Measurements from ENCODE around the gene CCDC88B. TPM values are rescaled to one million over a fixed set of nuclear protein-coding genes. Genes with fewer than 3 reads are reported as not detected.
A peak's percentile ranks its signal among the peaks of the same experiment; 100 is the strongest.

The CCDC88B gene
- total RNA-seq, 1 donor from 2014 or later, result 3.6 TPM

GRCh38 chr11:64359712-64360445 is 19.9 kb downstream of the CCDC88B start:
- DNase-seq (ENCODE audit: low spot score), result no peak

- no peak for DNase-seq (ENCODE audit: low spot score)
Observed at GRCh38 chr11:64360448-64360921, 20.5 kb downstream of the CCDC88B start.

GRCh38 chr11:64361659-64362058 is 21.7 kb downstream of the CCDC88B start:
- no peak for DNase-seq (ENCODE audit: low spot score)

- DNase-seq (ENCODE audit: low spot score), result no peak
Observed at GRCh38 chr11:64362339-64362738, 22.3 kb downstream of the CCDC88B start.

- DNase-seq (ENCODE audit: low spot score), result no peak
Observed at GRCh38 chr11:64364435-64364834, 24.4 kb downstream of the CCDC88B start.

GRCh38 chr11:64364911-64365310 is 24.9 kb downstream of the CCDC88B start:
- no peak for DNase-seq (ENCODE audit: low spot score)

- DNase-seq (ENCODE audit: low spot score), result no peak
Observed at GRCh38 chr11:64366751-64367150, 26.7 kb downstream of the CCDC88B start.

- DNase-seq (ENCODE audit: low spot score), result no peak
Observed at GRCh38 chr11:64367931-64368672, 28.1 kb downstream of the CCDC88B start.

- DNase-seq (ENCODE audit: low spot score), result no peak
Observed at GRCh38 chr11:64368673-64369074, 28.7 kb downstream of the CCDC88B start.

GRCh38 chr11:64369440-64370421 is 29.7 kb downstream of the CCDC88B start:
- no peak for DNase-seq (ENCODE audit: low spot score)

GRCh38 chr11:64371201-64371600 is 31.2 kb downstream of the CCDC88B start:
- no peak for DNase-seq (ENCODE audit: low spot score)

- DNase-seq (ENCODE audit: low spot score), result no peak
Observed at GRCh38 chr11:64372021-64372420, 32.0 kb downstream of the CCDC88B start.

GRCh38 chr11:64372802-64373597 is 33.0 kb downstream of the CCDC88B start:
- DNase-seq (ENCODE audit: low spot score), result no peak

GRCh38 chr11:64373598-64373974 is 33.6 kb downstream of the CCDC88B start:
- DNase-seq (ENCODE audit: low spot score), result no peak

GRCh38 chr11:64376071-64376470 is 36.1 kb downstream of the CCDC88B start:
- no peak for DNase-seq (ENCODE audit: low spot score)

- peak; percentile 75 for DNase-seq (ENCODE audit: low spot score)
Observed at GRCh38 chr11:64378335-64378880, 38.4 kb downstream of the CCDC88B start.

GRCh38 chr11:64379160-64379559 is 39.2 kb downstream of the CCDC88B start:
- no peak for DNase-seq (ENCODE audit: low spot score)

- DNase-seq (ENCODE audit: low spot score), result no peak
Observed at GRCh38 chr11:64379817-64380709, 40.1 kb downstream of the CCDC88B start.

GRCh38 chr11:64381350-64381749 is 41.3 kb downstream of the CCDC88B start:
- no peak for DNase-seq (ENCODE audit: low spot score)

GRCh38 chr11:64382047-64382446 is 42.0 kb downstream of the CCDC88B start:
- peak; percentile 66 for DNase-seq (ENCODE audit: low spot score)

Measured in umbilical cord (tissue), 2 donors.